Pancreas (tissue), 10 donors: Measurements from ENCODE around the gene IMMT. TPM values are rescaled to one million over a fixed set of nuclear protein-coding genes. Genes with fewer than 3 reads are reported as not detected.

ENCODE experiments used
- ATAC-seq, 4 donors: fragments of 200-7000 bp; cut with Tn5 transposase; one replicate each; pipeline versions ENCODE4 v1.8.0 to v1.9.1; 2020; ENCODE audit warnings: mild to moderate bottlenecking in 4 of 4, moderate library complexity in 4 of 4
- DNase-seq, 6 donors: peaks; one replicate each; pipeline ENCODE4 v3.0.0-alpha.2; 2020
- FAIRE-seq: peaks from 2 replicates; lab custom pipeline; 2012; peaks lifted over from hg19 to GRCh38; lab: Jason Lieb, UNC
- H3K27ac ChIP-seq, 4 donors: fragments of 200-600 bp; sonication (generic); 1 replicate in 3 of 4; 2 replicates in 1 of 4; pipeline versions ENCODE4 v1.5.0 to v1.8.0; 2020
- H3K27me3 ChIP-seq, 4 donors: fragments of 200-600 bp; one replicate each; pipeline ENCODE4 v1.8.0; 2021
- H3K36me3 ChIP-seq, 3 donors: fragments of 200-600 bp; sonication (generic) in 1 of 3; one replicate each; pipeline versions ENCODE4 v1.5.0 to v1.8.0; 2020 to 2021
- H3K4me1 ChIP-seq, 3 donors: fragments of 200-600 bp; one replicate each; pipeline ENCODE4 v1.8.0; 2021
- H3K4me3 ChIP-seq, 4 donors: fragments of 200-600 bp; sonication (generic) in 2 of 4; one replicate each; pipeline versions ENCODE4 v1.5.0 to v1.8.0; 2020 to 2021
- H3K9me3 ChIP-seq, 4 donors: fragments of 200-600 bp; one replicate each; pipeline ENCODE4 v1.8.0; 2021
- CTCF ChIP-seq, 4 donors: fragments of 200-600 bp; sonication (generic) in 3 of 4; IDR thresholded peaks; one replicate each; pipeline versions ENCODE4 v1.5.0 to v1.8.0; 2021; ENCODE audit warnings: antibody characterized with exemption in 4 of 4
- WGBS, 2 donors: extraction: QIAGEN DNeasy Blood & Tissue Kit; methylation state at CpG; one replicate each; pipeline ENCODE4 v1.1.7; 2013; 5-methylcytosine and 5-hydroxymethylcytosine counted together
- intact Hi-C, 3 donors: fragments of 100-400 bp; cut with DNase I; formaldehyde crosslinking; loops; one replicate each; pipeline versions ENCODE4 v1.11.1 to v1.14.2; 2022
- polyA plus RNA-seq, 2 donors: library from polyadenylated mRNA; stranded (reverse); fragments of 200-250 nt; gene quantifications; one replicate each; pipeline ENCODE4 v1.2.3, GENCODE V29; 2013
- total RNA-seq, 6 donors: library from RNA; stranded (reverse); fragmentation: NEBNext Ultra II Directional in 4 of 6; extraction: Animal tissue kit (Norgen Biotek cat#: 25700) in 4 of 6; gene quantifications; one replicate each; pipeline versions ENCODE4 v1.2.1 to v1.2.4, GENCODE V29; 2021 to 2023
- donor health status: healthy with polysubstance abuse.
- donor health status: DM: no; HTN: no; CAD: no; lungs with moderate emphysema.
- donor health status: DM: no; HTN: no; CAD: no.
- donor health status: control.
- donor health status: control.
- donor health status: Bipolar disorder and iron deficiency.
- donor health status: DM: yes; HTN: yes; CAD: no.
- donor health status: DM: no; HTN: no; CAD: no.
- donor health status: DM: no; HTN: no; CAD: no.
- donor health status: DM: yes; HTN: yes; CAD: no.

IMMT gene
- total and polyA plus RNA-seq, 8 donors, result 18.1 to 44.5 (median 37.7) TPM

GRCh38 chr2:86138736-86139625 lies 56.3 kb downstream of the IMMT start:
- intact Hi-C loops, result no loop called here
- WGBS, 2 donors, result 95 to 99% methylated on average over 7 of the region's 7 CpGs
- peaks cover 0 to 52% (median 23%) of the 10 kb centered on the region in 3 donors for H3K36me3 ChIP-seq

GRCh38 chr2:86136141-86136540 lies 59.1 kb downstream of the IMMT start:
- intact Hi-C loops, result no loop called here
- peak in 3 of 6 donors; percentile 18 to 26 (median 26) for DNase-seq

More at GRCh38 chr2:86138736-86139625, 56.3 kb downstream of the IMMT start:
- H3K27me3 ChIP-seq, result no peaks in the 10 kb centered on the region
- H3K4me1 ChIP-seq, result peaks cover 7 to 18% (median 15%) of the 10 kb centered on the region in 3 donors
- DNase-seq, result no peak
- no peak overlapping the region for H3K4me3 ChIP-seq
- no peak for TF ChIP-seq CTCF (IDR thresholded peaks at IDR 0.05)
- ATAC-seq, result no peak
- no peaks in the 10 kb centered on the region for H3K9me3 ChIP-seq
- FAIRE-seq, result no peak
- no peak overlapping the region for H3K27ac ChIP-seq

GRCh38 chr2:86135653-86136052 lies 59.6 kb downstream of the IMMT start:
- no peak for FAIRE-seq
- Histone ChIP-seq H3K27me3 (no peaks in the 10 kb centered on the region), H3K4me1 (peaks cover 7 to 18% (median 15%) of the 10 kb centered on the region in 3 donors), H3K9me3 (no peaks in the 10 kb centered on the region), H3K27ac (peak overlapping the region in 1 of 4 donors; percentile 15), H3K36me3 (peaks cover 0 to 66% (median 36%) of the 10 kb centered on the region in 3 donors), H3K4me3 (no peak overlapping the region)
- DNase-seq, result peak in 1 of 6 donors; percentile 8
- ATAC-seq, result peak; percentile 63 to 68 (median 66)
- TF ChIP-seq CTCF (IDR thresholded peaks at IDR 0.05), result no peak
- intact Hi-C loops, result no loop called here
- 41 to 46% methylated on average over 5 of the region's 5 CpGs for WGBS, 2 donors

More at GRCh38 chr2:86136141-86136540, 59.1 kb downstream of the IMMT start:
- Histone ChIP-seq H3K4me1 (peaks cover 7 to 18% (median 15%) of the 10 kb centered on the region in 3 donors), H3K9me3 (no peaks in the 10 kb centered on the region), H3K27ac (peak overlapping the region in 1 of 4 donors; percentile 15), H3K27me3 (no peaks in the 10 kb centered on the region), H3K4me3 (no peak overlapping the region), H3K36me3 (peaks cover 0 to 64% (median 32%) of the 10 kb centered on the region in 3 donors)
- no peak for TF ChIP-seq CTCF (IDR thresholded peaks at IDR 0.05)
- ATAC-seq (peak; percentile 80 to 90 (median 86)), FAIRE-seq (no peak)
- 38 to 50% methylated on average over 2 of the region's 2 CpGs for WGBS, 2 donors

- no peak for FAIRE-seq
- Histone ChIP-seq H3K27ac (no peak overlapping the region), H3K4me3 (no peak overlapping the region), H3K27me3 (no peaks in the 10 kb centered on the region), H3K9me3 (no peaks in the 10 kb centered on the region), H3K36me3 (peaks cover 0 to 72% (median 38%) of the 10 kb centered on the region in 3 donors), H3K4me1 (peaks cover 7 to 18% (median 15%) of the 10 kb centered on the region in 3 donors)
- no peak for ATAC-seq
- DNase-seq, result no peak
- no peak for TF ChIP-seq CTCF (IDR thresholded peaks at IDR 0.05)
- intact Hi-C loops, result no loop called here
- 71 to 74% methylated on average over 4 of the region's 4 CpGs for WGBS, 2 donors
Observed at GRCh38 chr2:86134709-86135108, 60.6 kb downstream of the IMMT start.
